Ishikawa (cell line): Measurements from ENCODE around the gene FAM187B.

ENCODE experiments used
- CEBPB ChIP-seq: IDR thresholded peaks from 2 replicates; pipeline ENCODE4 v1.6.1; 2012
- CREB1 ChIP-seq: IDR thresholded peaks from 2 replicates; pipeline ENCODE4 v1.6.1; 2012; ENCODE audit warnings: low read depth
- EGR1 ChIP-seq: IDR thresholded peaks from 2 replicates; pipeline ENCODE4 v1.6.1; 2012
- EP300 ChIP-seq: IDR thresholded peaks from 2 replicates; pipeline ENCODE4 v1.6.1; 2012; ENCODE audit warnings: borderline replicate concordance
- FOXM1 ChIP-seq: IDR thresholded peaks from 2 replicates; pipeline ENCODE4 v1.6.1; 2012; ENCODE audit warnings: low read depth, borderline replicate concordance
- MAX ChIP-seq: IDR thresholded peaks from 2 replicates; pipeline ENCODE4 v1.6.1; 2012
- NFIC ChIP-seq: IDR thresholded peaks from 2 replicates; pipeline ENCODE4 v1.6.1; 2012
- RAD21 ChIP-seq: IDR thresholded peaks from 2 replicates; pipeline ENCODE4 v1.6.1; 2012; ENCODE audit warnings: low read depth
- REST ChIP-seq: IDR thresholded peaks from 2 replicates; pipeline ENCODE4 v1.6.1; 2012; ENCODE audit warnings: low read depth, mild to moderate bottlenecking
- TAF1 ChIP-seq: IDR thresholded peaks from 2 replicates; pipeline ENCODE4 v1.6.1; 2012; ENCODE audit warnings: low read depth, mild to moderate bottlenecking
- TCF12 ChIP-seq: IDR thresholded peaks from 2 replicates; pipeline ENCODE4 v1.6.1; 2012; ENCODE audit warnings: low read depth
- TEAD4 ChIP-seq: IDR thresholded peaks from 2 replicates; pipeline ENCODE4 v1.6.1; 2012
- USF1 ChIP-seq: IDR thresholded peaks from 2 replicates; pipeline ENCODE4 v1.6.1; 2012
- YY1 ChIP-seq: IDR thresholded peaks from 2 replicates; pipeline ENCODE4 v1.6.1; 2012; ENCODE audit warnings: low read depth
- ZBTB7A ChIP-seq: IDR thresholded peaks from 2 replicates; pipeline ENCODE4 v1.6.1; 2012; ENCODE audit warnings: low read depth

FAM187B gene

GRCh38 chr19:35209646-35210045, 18.9 kb downstream of the FAM187B start:
- no peak for TF ChIP-seq NFIC
- TF ChIP-seq ZBTB7A: no peak
- no peak for TF ChIP-seq YY1
- TF ChIP-seq REST: no peak
- TF ChIP-seq TEAD4: no peak
- no peak for TF ChIP-seq CEBPB
- TF ChIP-seq EGR1: no peak
- no peak for TF ChIP-seq FOXM1
- no peak for TF ChIP-seq EP300
- no peak for TF ChIP-seq CREB1
- no peak for TF ChIP-seq RAD21
- TF ChIP-seq TAF1: no peak
- no peak for TF ChIP-seq MAX
- TF ChIP-seq USF1: no peak
- no peak for TF ChIP-seq TCF12

GRCh38 chr19:35208121-35208520, 20.4 kb downstream of the FAM187B start:
- no peak for TF ChIP-seq NFIC
- TF ChIP-seq USF1: no peak
- no peak for TF ChIP-seq TAF1
- no peak for TF ChIP-seq REST
- no peak for TF ChIP-seq CEBPB
- no peak for TF ChIP-seq EP300
- no peak for TF ChIP-seq TCF12
- TF ChIP-seq CREB1: no peak
- TF ChIP-seq ZBTB7A: no peak
- TF ChIP-seq EGR1: no peak

GRCh38 chr19:35207391-35207871, 21.1 kb downstream of the FAM187B start:
- TF ChIP-seq MAX (no peak), FOXM1 (no peak), TEAD4 (no peak), NFIC (no peak), TAF1 (no peak), REST (no peak), CREB1 (no peak), RAD21 (no peak), TCF12 (no peak), YY1 (no peak), CEBPB (no peak), USF1 (no peak), ZBTB7A (no peak), EP300 (no peak), EGR1 (no peak)

GRCh38 chr19:35206855-35207254, 21.7 kb downstream of the FAM187B start:
- no peak for TF ChIP-seq FOXM1
- no peak for TF ChIP-seq TEAD4
- TF ChIP-seq RAD21: no peak
- no peak for TF ChIP-seq CEBPB
- TF ChIP-seq EGR1: no peak
- TF ChIP-seq TCF12: no peak
- TF ChIP-seq TAF1: no peak
- no peak for TF ChIP-seq CREB1
- no peak for TF ChIP-seq REST
- TF ChIP-seq NFIC: no peak
- no peak for TF ChIP-seq MAX
- TF ChIP-seq YY1: no peak
- TF ChIP-seq ZBTB7A: no peak
- TF ChIP-seq USF1: no peak
- TF ChIP-seq EP300: no peak
